ENCODE results near the gene RYR3.

Gene RYR3

GRCh38 chr15:33279613-33280205, 31.1 kb upstream of the RYR3 start:
- H3K27me3 ChIP-seq (ENCODE audit: insufficient read depth, low read depth) = no peaks in the 10 kb centered on the region
- H3K36me3 ChIP-seq (ENCODE audit: insufficient read depth) = no peaks in the 10 kb centered on the region
- no peak overlapping the region for H3K9ac ChIP-seq
- no peak overlapping the region for H3K27ac ChIP-seq
- no peak for TF ChIP-seq CTCF (conservative IDR thresholded peaks at IDR 0.05; ENCODE audit: low read depth, low read length)
- no peak overlapping the region for H3K4me3 ChIP-seq (IDR thresholded peaks at IDR 0.05; ENCODE audit: insufficient read depth, low read depth, low read length)
- no peaks in the 10 kb centered on the region for H3K4me1 ChIP-seq (ENCODE audit: low read depth, poor library complexity, severe bottlenecking)
- no peak overlapping the region for H3K4me2 ChIP-seq
- H4K20me1 ChIP-seq (ENCODE audit: insufficient read depth) = no peaks in the 10 kb centered on the region
- H3K79me2 ChIP-seq (ENCODE audit: insufficient read depth, low read depth) = no peaks in the 10 kb centered on the region
- no peak overlapping the region for H2AFZ ChIP-seq (ENCODE audit: low read depth)

- no peaks in the 10 kb centered on the region for H3K79me2 ChIP-seq (ENCODE audit: insufficient read depth, low read depth)
- H3K4me3 ChIP-seq (IDR thresholded peaks at IDR 0.05; ENCODE audit: insufficient read depth, low read depth, low read length) = no peak overlapping the region
- H3K9ac ChIP-seq = no peak overlapping the region
- no peak overlapping the region for H2AFZ ChIP-seq (ENCODE audit: low read depth)
- no peak for TF ChIP-seq CTCF (conservative IDR thresholded peaks at IDR 0.05; ENCODE audit: low read depth, low read length)
- no peaks in the 10 kb centered on the region for H4K20me1 ChIP-seq (ENCODE audit: insufficient read depth)
- no peaks in the 10 kb centered on the region for H3K27me3 ChIP-seq (ENCODE audit: insufficient read depth, low read depth)
- no peaks in the 10 kb centered on the region for H3K36me3 ChIP-seq (ENCODE audit: insufficient read depth)
- no peaks in the 10 kb centered on the region for H3K4me1 ChIP-seq (ENCODE audit: low read depth, poor library complexity, severe bottlenecking)
- H3K27ac ChIP-seq = no peak overlapping the region
- no peak overlapping the region for H3K4me2 ChIP-seq
These were observed 28.3 kb upstream of the RYR3 start for GRCh38 chr15:33282226-33283020.

GRCh38 chr15:33283576-33283975, 27.2 kb upstream of the RYR3 start:
- TF ChIP-seq CTCF (conservative IDR thresholded peaks at IDR 0.05; ENCODE audit: low read depth, low read length) = no peak
- Histone ChIP-seq H2AFZ (ENCODE audit: low read depth) (no peak overlapping the region), H3K79me2 (ENCODE audit: insufficient read depth, low read depth) (no peaks in the 10 kb centered on the region), H4K20me1 (ENCODE audit: insufficient read depth) (no peaks in the 10 kb centered on the region), H3K4me3 (IDR thresholded peaks at IDR 0.05; ENCODE audit: insufficient read depth, low read depth, low read length) (no peak overlapping the region), H3K9ac (no peak overlapping the region), H3K4me2 (no peak overlapping the region), H3K27me3 (ENCODE audit: insufficient read depth, low read depth) (no peaks in the 10 kb centered on the region), H3K27ac (no peak overlapping the region), H3K36me3 (ENCODE audit: insufficient read depth) (no peaks in the 10 kb centered on the region), H3K4me1 (ENCODE audit: low read depth, poor library complexity, severe bottlenecking) (no peaks in the 10 kb centered on the region)

- Histone ChIP-seq H3K4me1 (ENCODE audit: low read depth, poor library complexity, severe bottlenecking) (no peaks in the 10 kb centered on the region), H2AFZ (ENCODE audit: low read depth) (no peak overlapping the region), H4K20me1 (ENCODE audit: insufficient read depth) (no peaks in the 10 kb centered on the region), H3K9ac (no peak overlapping the region), H3K27ac (no peak overlapping the region), H3K27me3 (ENCODE audit: insufficient read depth, low read depth) (no peaks in the 10 kb centered on the region), H3K79me2 (ENCODE audit: insufficient read depth, low read depth) (no peaks in the 10 kb centered on the region), H3K36me3 (ENCODE audit: insufficient read depth) (no peaks in the 10 kb centered on the region), H3K4me3 (IDR thresholded peaks at IDR 0.05; ENCODE audit: insufficient read depth, low read depth, low read length) (no peak overlapping the region), H3K4me2 (no peak overlapping the region)
- TF ChIP-seq CTCF (conservative IDR thresholded peaks at IDR 0.05; ENCODE audit: low read depth, low read length) = no peak
These were observed 26.4 kb upstream of the RYR3 start for GRCh38 chr15:33284336-33284735.
